ENCODE data around the gene TOM1. TPM values are rescaled to one million over a fixed set of nuclear protein-coding genes. Genes with fewer than 3 reads are reported as not detected.

TOM1 gene
- total RNA-seq, 4 donors from 2014 or later, result 64.7 to 114 (median 86.5) TPM

GRCh38 chr22:35379146-35379993 lies 79.7 kb downstream of the TOM1 start:
- H3K27me3 ChIP-seq, result no peaks in the 10 kb centered on the region
- peak overlapping the region in 3 of 4 donors; percentile 58 to 90 (median 89) for H3K27ac ChIP-seq
- H3K36me3 ChIP-seq, result no peaks in the 10 kb centered on the region
- TF ChIP-seq POLR2A (IDR thresholded peaks at IDR 0.05) (no peak), EP300 (IDR thresholded peaks at IDR 0.05) (no peak), CTCF (IDR thresholded peaks at IDR 0.05) (no peak)
- peaks cover 0 to 61% (median 28%) of the 10 kb centered on the region in 4 donors for H3K4me1 ChIP-seq
- H3K4me3 ChIP-seq, result no peak overlapping the region
- H3K9me3 ChIP-seq, result no peaks in the 10 kb centered on the region
- no peak for DNase-seq (ENCODE audit: low spot score in 2 of 2)
- 83 to 88% methylated on average over 10 of the region's 10 CpGs for WGBS, 2 donors

- DNase-seq (ENCODE audit: low spot score in 2 of 2), result no peak
- WGBS, 2 donors, result 76 to 87% methylated on average over 6 of the region's 6 CpGs
- H3K27ac ChIP-seq, result peak overlapping the region; percentile 5 to 90 (median 74)
These were observed 80.3 kb downstream of the TOM1 start for GRCh38 chr22:35380013-35380412.

GRCh38 chr22:35380537-35381423 lies 81.1 kb downstream of the TOM1 start, which contains the start of gene HMOX1:
HMOX1 (plus strand) TSS chr22:35381096; CDS start chr22:35381174, 78 bp downstream.
- Histone ChIP-seq H3K4me1 (peaks cover 0 to 54% (median 27%) of the 10 kb centered on the region in 4 donors), H3K9me3 (no peaks in the 10 kb centered on the region), H3K4me3 (peak within 1 kb of the TSS; percentile 38 to 73 (median 56)), H3K27me3 (no peaks in the 10 kb centered on the region), H3K27ac (peak within 1 kb of the TSS; percentile 44 to 90 (median 84)), H3K36me3 (no peaks in the 10 kb centered on the region)
- WGBS, 2 donors, result 4 to 14% methylated on average over 7 to 40 of the region's 47 CpGs
- TF ChIP-seq CTCF (IDR thresholded peaks at IDR 0.05), result peak in 4 of 5 experiments; percentile 24 to 58 (median 40)
- TF ChIP-seq EP300 (IDR thresholded peaks at IDR 0.05), result peak; percentile 61 to 93
- TF ChIP-seq POLR2A (IDR thresholded peaks at IDR 0.05), result peak; percentile 62 to 67
- DNase-seq (ENCODE audit: low spot score in 2 of 2), result peak; percentile 90 to 94

More at GRCh38 chr22:35380013-35380412, 80.3 kb downstream of the TOM1 start:
- no peaks in the 10 kb centered on the region for H3K9me3 ChIP-seq
- no peaks in the 10 kb centered on the region for H3K36me3 ChIP-seq
- no peaks in the 10 kb centered on the region for H3K27me3 ChIP-seq
- peaks cover 0 to 61% (median 28%) of the 10 kb centered on the region in 4 donors for H3K4me1 ChIP-seq
- TF ChIP-seq POLR2A (IDR thresholded peaks at IDR 0.05), result no peak
- no peak for TF ChIP-seq EP300 (IDR thresholded peaks at IDR 0.05)
- no peak for TF ChIP-seq CTCF (IDR thresholded peaks at IDR 0.05)
- no peak overlapping the region for H3K4me3 ChIP-seq

GRCh38 chr22:35381424-35382009 lies 81.8 kb downstream of the TOM1 start:
- DNase-seq (ENCODE audit: low spot score in 2 of 2), result no peak
- 67 to 69% methylated on average over 5 of the region's 5 CpGs for WGBS, 2 donors

More at GRCh38 chr22:35381424-35382009, 81.8 kb downstream of the TOM1 start:
- Histone ChIP-seq H3K27me3 (no peaks in the 10 kb centered on the region), H3K36me3 (peaks cover 0 to 4% (median 0%) of the 10 kb centered on the region in 3 donors), H3K27ac (peak overlapping the region; percentile 44 to 90 (median 84)), H3K4me1 (peaks cover 0 to 46% (median 21%) of the 10 kb centered on the region in 4 donors), H3K4me3 (peak overlapping the region; percentile 38 to 73 (median 56)), H3K9me3 (no peaks in the 10 kb centered on the region)
- TF ChIP-seq POLR2A (IDR thresholded peaks at IDR 0.05) (no peak), EP300 (IDR thresholded peaks at IDR 0.05) (no peak), CTCF (IDR thresholded peaks at IDR 0.05) (no peak)

All from tibial nerve (tissue), 4 donors.